ENCODE data around the gene DCTN1. TPM values are rescaled to one million over a fixed set of nuclear protein-coding genes. Genes with fewer than 3 reads are reported as not detected.

The DCTN1 gene
- total and polyA plus RNA-seq, 2 donors (not counting 1 experiment from before 2014, with no cell fraction given) = 133 to 228 TPM

- peaks cover 7% of the 10 kb centered on the region for H3K4me1 ChIP-seq (ENCODE audit: control insufficient read depth, extremely low read depth, insufficient read depth, low read length)
- no peak overlapping the region for H3K27ac ChIP-seq (ENCODE audit: insufficient read depth, low read length)
- no peaks in the 10 kb centered on the region for H4K20me1 ChIP-seq (ENCODE audit: control insufficient read depth, extremely low read depth, insufficient read depth, low read length)
- H3K4me3 ChIP-seq (replicated peaks in 1 of 4; ENCODE audit: control extremely low read depth in 1 of 4, insufficient read depth in 1 of 4, low read depth in 3 of 4, low read length in 4 of 4) = no peak overlapping the region
- H3K4me2 ChIP-seq (ENCODE audit: extremely low read depth, insufficient read depth, low read length) = no peak overlapping the region
- no peaks in the 10 kb centered on the region for H3K9me3 ChIP-seq (ENCODE audit: control insufficient read depth, insufficient read depth, low read depth, low read length)
- DNase-seq (ENCODE audit: low read depth in 2 of 2) = no peak
- H3K36me3 ChIP-seq (ENCODE audit: control insufficient read depth, insufficient read depth, low read length) = peaks cover 2% of the 10 kb centered on the region
- H2AFZ ChIP-seq (ENCODE audit: low read length) = no peak overlapping the region
- TF ChIP-seq EZH2 (IDR thresholded peaks at IDR 0.05; ENCODE audit: low read length, missing control alignments) (no peak), CTCF (conservative IDR thresholded peaks at IDR 0.05 in 1 of 2, IDR thresholded peaks at IDR 0.05 in 1 of 2; ENCODE audit: low read depth in 1 of 2, low read length in 2 of 2) (no peak)
- peaks cover 46% of the 10 kb centered on the region for H3K79me2 ChIP-seq (ENCODE audit: control insufficient read depth, insufficient read depth, low read length)
- H3K27me3 ChIP-seq (ENCODE audit: control insufficient read depth, insufficient read depth, low read length) = no peaks in the 10 kb centered on the region
- no peak overlapping the region for H3K9ac ChIP-seq (ENCODE audit: insufficient read depth, low read length)
Measured at GRCh38 chr2:74378007-74378406, 2.1 kb downstream of the DCTN1 start.

- peaks cover 34% of the 10 kb centered on the region for H3K79me2 ChIP-seq (ENCODE audit: control insufficient read depth, insufficient read depth, low read length)
- peaks cover 5% of the 10 kb centered on the region for H3K36me3 ChIP-seq (ENCODE audit: control insufficient read depth, insufficient read depth, low read length)
- no peak overlapping the region for H3K9ac ChIP-seq (ENCODE audit: insufficient read depth, low read length)
- H2AFZ ChIP-seq (ENCODE audit: low read length) = no peak overlapping the region
- DNase-seq (ENCODE audit: low read depth in 2 of 2) = no peak
- no peak overlapping the region for H3K27ac ChIP-seq (ENCODE audit: insufficient read depth, low read length)
- H3K9me3 ChIP-seq (ENCODE audit: control insufficient read depth, insufficient read depth, low read depth, low read length) = no peaks in the 10 kb centered on the region
- no peak for TF ChIP-seq CTCF (conservative IDR thresholded peaks at IDR 0.05 in 1 of 2, IDR thresholded peaks at IDR 0.05 in 1 of 2; ENCODE audit: low read depth in 1 of 2, low read length in 2 of 2)
- TF ChIP-seq EZH2 (IDR thresholded peaks at IDR 0.05; ENCODE audit: low read length, missing control alignments) = no peak
- no peak overlapping the region for H3K4me3 ChIP-seq (replicated peaks in 1 of 4; ENCODE audit: control extremely low read depth in 1 of 4, insufficient read depth in 1 of 4, low read depth in 3 of 4, low read length in 4 of 4)
- H3K4me2 ChIP-seq (ENCODE audit: extremely low read depth, insufficient read depth, low read length) = no peak overlapping the region
- H4K20me1 ChIP-seq (ENCODE audit: control insufficient read depth, extremely low read depth, insufficient read depth, low read length) = no peaks in the 10 kb centered on the region
- H3K4me1 ChIP-seq (ENCODE audit: control insufficient read depth, extremely low read depth, insufficient read depth, low read length) = peaks cover 7% of the 10 kb centered on the region
- no peaks in the 10 kb centered on the region for H3K27me3 ChIP-seq (ENCODE audit: control insufficient read depth, insufficient read depth, low read length)
Measured at GRCh38 chr2:74375838-74376237, 4.3 kb downstream of the DCTN1 start.

- no peak for TF ChIP-seq EZH2 (IDR thresholded peaks at IDR 0.05; ENCODE audit: low read length, missing control alignments)
- TF ChIP-seq CTCF (conservative IDR thresholded peaks at IDR 0.05 in 1 of 2, IDR thresholded peaks at IDR 0.05 in 1 of 2; ENCODE audit: low read depth in 1 of 2, low read length in 2 of 2) = no peak
- Histone ChIP-seq H3K27ac (ENCODE audit: insufficient read depth, low read length) (no peak overlapping the region), H3K4me1 (ENCODE audit: control insufficient read depth, extremely low read depth, insufficient read depth, low read length) (peaks cover 5% of the 10 kb centered on the region), H3K4me2 (ENCODE audit: extremely low read depth, insufficient read depth, low read length) (no peak overlapping the region), H3K36me3 (ENCODE audit: control insufficient read depth, insufficient read depth, low read length) (peaks cover 15% of the 10 kb centered on the region), H3K9me3 (ENCODE audit: control insufficient read depth, insufficient read depth, low read depth, low read length) (no peaks in the 10 kb centered on the region), H2AFZ (ENCODE audit: low read length) (no peak overlapping the region), H3K79me2 (ENCODE audit: control insufficient read depth, insufficient read depth, low read length) (peaks cover 23% of the 10 kb centered on the region), H4K20me1 (ENCODE audit: control insufficient read depth, extremely low read depth, insufficient read depth, low read length) (no peaks in the 10 kb centered on the region), H3K4me3 (replicated peaks in 1 of 4; ENCODE audit: control extremely low read depth in 1 of 4, insufficient read depth in 1 of 4, low read depth in 3 of 4, low read length in 4 of 4) (peak overlapping the region in 1 of 4 experiments; percentile 17), H3K27me3 (ENCODE audit: control insufficient read depth, insufficient read depth, low read length) (no peaks in the 10 kb centered on the region), H3K9ac (ENCODE audit: insufficient read depth, low read length) (peak overlapping the region; percentile 4)
- DNase-seq (ENCODE audit: low read depth in 2 of 2) = peak; percentile 54 to 83
Measured at GRCh38 chr2:74374509-74375205, 5.5 kb downstream of the DCTN1 start.
